GM12878 (cell line): ENCODE measurements around the gene GJB1. TPM values are rescaled to one million over a fixed set of nuclear protein-coding genes. Genes with fewer than 3 reads are reported as not detected.

Source experiments
- ATAC-seq: fragments of 200-7000 bp; cut with Tn5 transposase; 3 replicates; pipeline ENCODE4 v1.9.1; 2020; ENCODE audit warnings: mild to moderate bottlenecking, moderate library complexity
- BruUV-seq: library from RNA; stranded (reverse); fragments of 400-500 nt; replicated peaks from 2 replicates; lab custom pipeline; 2021; lab: Mats Ljungman, UMichigan
- CTCF ChIA-PET: fragments of 300-600 bp; sonication (Branson Sonifier 250); formaldehyde crosslinking; extraction: SDS; loops from one replicate; lab custom pipeline; 2021; ENCODE audit warnings: inconsistent platforms; lab: Yijun Ruan, JAX
- POLR2A ChIA-PET: fragments of 350-600 bp; formaldehyde crosslinking; extraction: SDS; loops from one replicate; lab custom pipeline; 2021; ENCODE audit warnings: inconsistent platforms; lab: Charles Lee
- RAD21 ChIA-PET: fragments of 300-600 bp; sonication (Branson Sonifier 250); formaldehyde crosslinking; loops from one replicate; lab custom pipeline; 2023; ENCODE audit warnings: antibody characterized with exemption; ENCODE audit not compliant: unreplicated experiment; lab: Charles Lee
- SMC1A ChIA-PET: fragments of 300-600 bp; sonication (Branson Sonifier 250); formaldehyde crosslinking; loops from one replicate; lab custom pipeline; 2023; ENCODE audit not compliant: unreplicated experiment, uncharacterized antibody; lab: Charles Lee
- DNase-seq: peaks from one replicate; pipeline ENCODE4 v3.0.0-alpha.2; 2011; ENCODE audit warnings: low read depth, low spot score
- FAIRE-seq: peaks from 3 replicates; lab custom pipeline; 2011; peaks lifted over from hg19 to GRCh38; lab: Jason Lieb, UNC
- H2AFZ ChIP-seq: 2 replicates; pipeline ENCODE4 v1.6.0; 2011; ENCODE audit warnings: low read depth, low read length, control low read depth; ENCODE audit not compliant: control insufficient read depth
- H3K27ac ChIP-seq: 2 replicates; pipeline ENCODE4 v1.5.1; 2011; ENCODE audit warnings: control low read depth; ENCODE audit not compliant: control insufficient read depth, insufficient read depth
- H3K27me3 ChIP-seq, 2 experiments: replicated peaks in 1 of 2; 2 replicates each; pipeline versions ENCODE4 v1.6.0 to v1.6.1; 2011; ENCODE audit warnings: low read length in 1 of 2; ENCODE audit not compliant: control insufficient read depth in 2 of 2, insufficient read depth in 2 of 2
- H3K36me3 ChIP-seq, 2 experiments: 2 replicates each; pipeline ENCODE4 v1.5.1; 2011; ENCODE audit warnings: low read length in 1 of 2; ENCODE audit not compliant: control insufficient read depth in 2 of 2, insufficient read depth in 2 of 2
- H3K4me1 ChIP-seq: 2 replicates; pipeline ENCODE4 v1.6.1; 2011; ENCODE audit warnings: mild to moderate bottlenecking, low read length, moderate library complexity, mixed read lengths; ENCODE audit not compliant: control insufficient read depth, insufficient read depth
- H3K4me2 ChIP-seq: 2 replicates; pipeline ENCODE4 v1.6.0; 2011; ENCODE audit warnings: control low read depth; ENCODE audit not compliant: control insufficient read depth, insufficient read depth
- H3K4me3 ChIP-seq: fragments of 200-600 bp; sonication (generic); 2 replicates; pipeline ENCODE4 v1.5.1; 2016
- H3K79me2 ChIP-seq: 2 replicates; pipeline ENCODE4 v1.6.0; 2011; ENCODE audit warnings: low read length; ENCODE audit not compliant: control insufficient read depth, insufficient read depth
- H3K9ac ChIP-seq: 2 replicates; pipeline ENCODE4 v1.8.0; 2011; ENCODE audit warnings: low read length, control low read depth, mixed read lengths; ENCODE audit not compliant: control insufficient read depth, insufficient read depth
- H3K9me3 ChIP-seq: replicated peaks from 3 replicates; pipeline ENCODE4 v1.5.1; 2011; ENCODE audit warnings: mild to moderate bottlenecking, low read length; ENCODE audit not compliant: control insufficient read depth, insufficient read depth
- H4K20me1 ChIP-seq: 2 replicates; pipeline ENCODE4 v1.6.0; 2011; ENCODE audit not compliant: control insufficient read depth, insufficient read depth
- CHD2 ChIP-seq: IDR thresholded peaks from 2 replicates; pipeline ENCODE4 v1.6.1; 2011; ENCODE audit warnings: low read depth, low read length, improper control_type of control experiment, borderline replicate concordance
- CHD4 ChIP-seq: fragments of 200-600 bp; sonication (generic); IDR thresholded peaks from 2 replicates; pipeline ENCODE4 v1.6.1; 2016; ENCODE audit warnings: mild to moderate bottlenecking
- TCF12 ChIP-seq: IDR thresholded peaks from 2 replicates; pipeline ENCODE4 v1.6.1; 2011; ENCODE audit warnings: low read depth, mild to moderate bottlenecking, low read length
- WGBS: methylation state at CpG from one replicate; pipeline ENCODE4 v1.1.6; 2016; ENCODE audit warnings: low lambda C conversion rate; ENCODE audit not compliant: insufficient replicate concordance, insufficient coverage; ENCODE audit errors: missing lambda C conversion rate; 5-methylcytosine and 5-hydroxymethylcytosine counted together
- in situ Hi-C: fragments of 300-500 bp; cut with MboI; formaldehyde crosslinking; loops from 9 replicates; pipeline ENCODE4 v1.14.3; 2018; ENCODE audit warnings: mixed read lengths
- intact Hi-C: fragments of 100-400 bp; cut with micrococcal nuclease; formaldehyde crosslinking; loops from one replicate; pipeline ENCODE4 v1.14.2; 2022; ENCODE audit not compliant: unreplicated experiment
- polyA plus RNA-seq, 11 experiments: library from polyadenylated mRNA; depleted of rRNA in 4 of 11; unstranded in 6 of 11; stranded (reverse) in 5 of 11; fragments of >200 nt; fragmentation: Nextera tagmentation in 4 of 11; fragmentation: Illumina TruSeq in 1 of 11; extraction: Ambion mirVana in 4 of 11; extraction: Trizol in 1 of 11; gene quantifications; 1 replicate in 1 of 11; 2 replicates in 10 of 11; pipeline versions ENCODE4 v1.2.1 to v1.2.3, GENCODE V29; 2011 to 2016; ENCODE audit warnings: inconsistent platforms in 2 of 11, missing spikeins in 2 of 11, low read depth in 1 of 11
- total RNA-seq, 4 experiments: library from RNA; depleted of rRNA in 3 of 4; stranded (reverse); fragments of >200 nt in 3 of 4; fragmentation: Illumina TruSeq in 1 of 4; extraction: Trizol in 1 of 4; gene quantifications; 2 replicates each; pipeline versions ENCODE4 v1.2.1 to v1.2.3, GENCODE V29; 2013 to 2021
- TF ChIP-seq, protein P1 (sequence below): fragments of 450-650 bp; IDR thresholded peaks from 2 replicates; pipeline ENCODE4 v1.6.1; 2017; ENCODE audit warnings: low read depth, mild to moderate bottlenecking, moderate library complexity
- TF ChIP-seq, protein P2 (sequence below): IDR thresholded peaks from 2 replicates; pipeline ENCODE4 v1.6.1; 2012; ENCODE audit warnings: mild to moderate bottlenecking, low read depth, low read length

GJB1 gene
- total and polyA plus RNA-seq, 10 of the 15 experiments (the other 5 are each of a cell fraction or from before 2014, with no cell fraction given) = not detected

GRCh38 chrX:71216485-71216884 lies 6.5 kb upstream of the GJB1 start:
- no peaks in the 10 kb centered on the region for H4K20me1 ChIP-seq
- no peaks in the 10 kb centered on the region; a peak in 1 of 4 replicates for H3K27me3 ChIP-seq
- RAD21 ChIA-PET = interaction anchor here (0.9 to 1.0 kb wide), 2 partner anchors 18 to 382 kb away, joined by 3 read pairs; no protein-coding TSS in a partner anchor
- no peak for ATAC-seq
- no peak overlapping the region for H2AFZ ChIP-seq
- BruUV-seq = no TSS peak
- POLR2A ChIA-PET = interaction anchor here (1.0 kb wide), 1 partner anchor 190 kb away, joined by 4 read pairs; no protein-coding TSS in a partner anchor
- H3K9me3 ChIP-seq = no peaks in the 10 kb centered on the region
- H3K36me3 ChIP-seq = no peaks in the 10 kb centered on the region
- H3K4me3 ChIP-seq = no peak overlapping the region
- H3K9ac ChIP-seq = no peak overlapping the region
- DNase-seq = no peak
- in situ Hi-C loops = no loop called here
- CTCF ChIA-PET = interaction anchor here (0.6 kb wide), 1 partner anchor 807 kb away, joined by 4 read pairs; no protein-coding TSS in a partner anchor
- no peak overlapping the region for H3K4me2 ChIP-seq
- SMC1A ChIA-PET = interaction anchor here (0.9 kb wide), 1 partner anchor 18 kb away, joined by 5 read pairs; no protein-coding TSS in a partner anchor
- H3K27ac ChIP-seq = no peak overlapping the region
- intact Hi-C loops = no loop called here
- no peaks in the 10 kb centered on the region for H3K79me2 ChIP-seq
- 26% methylated on average over 6 of the region's 6 CpGs for WGBS
- TF ChIP-seq, protein P1, sequence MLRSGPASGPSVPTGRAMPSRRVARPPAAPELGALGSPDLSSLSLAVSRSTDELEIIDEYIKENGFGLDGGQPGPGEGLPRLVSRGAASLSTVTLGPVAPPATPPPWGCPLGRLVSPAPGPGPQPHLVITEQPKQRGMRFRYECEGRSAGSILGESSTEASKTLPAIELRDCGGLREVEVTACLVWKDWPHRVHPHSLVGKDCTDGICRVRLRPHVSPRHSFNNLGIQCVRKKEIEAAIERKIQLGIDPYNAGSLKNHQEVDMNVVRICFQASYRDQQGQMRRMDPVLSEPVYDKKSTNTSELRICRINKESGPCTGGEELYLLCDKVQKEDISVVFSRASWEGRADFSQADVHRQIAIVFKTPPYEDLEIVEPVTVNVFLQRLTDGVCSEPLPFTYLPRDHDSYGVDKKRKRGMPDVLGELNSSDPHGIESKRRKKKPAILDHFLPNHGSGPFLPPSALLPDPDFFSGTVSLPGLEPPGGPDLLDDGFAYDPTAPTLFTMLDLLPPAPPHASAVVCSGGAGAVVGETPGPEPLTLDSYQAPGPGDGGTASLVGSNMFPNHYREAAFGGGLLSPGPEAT = no peak
- no peak for TF ChIP-seq CHD2
- TF ChIP-seq, protein P2, sequence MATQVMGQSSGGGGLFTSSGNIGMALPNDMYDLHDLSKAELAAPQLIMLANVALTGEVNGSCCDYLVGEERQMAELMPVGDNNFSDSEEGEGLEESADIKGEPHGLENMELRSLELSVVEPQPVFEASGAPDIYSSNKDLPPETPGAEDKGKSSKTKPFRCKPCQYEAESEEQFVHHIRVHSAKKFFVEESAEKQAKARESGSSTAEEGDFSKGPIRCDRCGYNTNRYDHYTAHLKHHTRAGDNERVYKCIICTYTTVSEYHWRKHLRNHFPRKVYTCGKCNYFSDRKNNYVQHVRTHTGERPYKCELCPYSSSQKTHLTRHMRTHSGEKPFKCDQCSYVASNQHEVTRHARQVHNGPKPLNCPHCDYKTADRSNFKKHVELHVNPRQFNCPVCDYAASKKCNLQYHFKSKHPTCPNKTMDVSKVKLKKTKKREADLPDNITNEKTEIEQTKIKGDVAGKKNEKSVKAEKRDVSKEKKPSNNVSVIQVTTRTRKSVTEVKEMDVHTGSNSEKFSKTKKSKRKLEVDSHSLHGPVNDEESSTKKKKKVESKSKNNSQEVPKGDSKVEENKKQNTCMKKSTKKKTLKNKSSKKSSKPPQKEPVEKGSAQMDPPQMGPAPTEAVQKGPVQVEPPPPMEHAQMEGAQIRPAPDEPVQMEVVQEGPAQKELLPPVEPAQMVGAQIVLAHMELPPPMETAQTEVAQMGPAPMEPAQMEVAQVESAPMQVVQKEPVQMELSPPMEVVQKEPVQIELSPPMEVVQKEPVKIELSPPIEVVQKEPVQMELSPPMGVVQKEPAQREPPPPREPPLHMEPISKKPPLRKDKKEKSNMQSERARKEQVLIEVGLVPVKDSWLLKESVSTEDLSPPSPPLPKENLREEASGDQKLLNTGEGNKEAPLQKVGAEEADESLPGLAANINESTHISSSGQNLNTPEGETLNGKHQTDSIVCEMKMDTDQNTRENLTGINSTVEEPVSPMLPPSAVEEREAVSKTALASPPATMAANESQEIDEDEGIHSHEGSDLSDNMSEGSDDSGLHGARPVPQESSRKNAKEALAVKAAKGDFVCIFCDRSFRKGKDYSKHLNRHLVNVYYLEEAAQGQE = no peak
- TF ChIP-seq CHD4 = no peak
- TF ChIP-seq TCF12 = no peak
- TF ChIP-seq, all 136 proteins: peak for 0
- no peaks in the 10 kb centered on the region for H3K4me1 ChIP-seq
- no peak for FAIRE-seq
